Measurements from ENCODE around the gene PIGL.

DNA sequence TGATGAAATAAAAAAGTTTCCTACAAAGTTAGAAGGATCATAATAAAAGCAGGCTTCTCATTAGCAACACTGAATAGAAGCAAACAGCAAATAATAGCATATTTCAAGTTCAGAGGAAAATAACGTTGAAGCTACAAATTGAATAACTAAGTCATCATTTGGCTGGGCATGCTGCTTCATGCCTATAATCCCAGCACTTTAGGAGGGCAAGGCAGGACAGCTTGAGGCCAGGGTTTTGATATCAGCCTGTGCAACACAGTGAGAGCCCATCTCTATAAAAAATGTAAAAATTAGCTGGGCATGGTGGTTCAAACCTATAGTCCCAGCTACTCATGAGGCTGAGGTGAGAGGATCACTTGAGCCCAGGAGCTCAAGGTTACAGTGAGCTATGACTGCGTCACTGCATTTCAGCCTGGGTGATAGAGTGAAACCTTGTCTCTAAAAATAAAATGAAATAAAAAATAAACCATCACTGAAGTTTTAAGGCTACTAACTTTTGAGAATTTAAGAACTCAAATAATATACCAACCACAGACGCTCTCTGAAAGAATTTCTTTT lies 27.1 kb upstream of the PIGL start:
- TF ChIP-seq, protein P1, sequence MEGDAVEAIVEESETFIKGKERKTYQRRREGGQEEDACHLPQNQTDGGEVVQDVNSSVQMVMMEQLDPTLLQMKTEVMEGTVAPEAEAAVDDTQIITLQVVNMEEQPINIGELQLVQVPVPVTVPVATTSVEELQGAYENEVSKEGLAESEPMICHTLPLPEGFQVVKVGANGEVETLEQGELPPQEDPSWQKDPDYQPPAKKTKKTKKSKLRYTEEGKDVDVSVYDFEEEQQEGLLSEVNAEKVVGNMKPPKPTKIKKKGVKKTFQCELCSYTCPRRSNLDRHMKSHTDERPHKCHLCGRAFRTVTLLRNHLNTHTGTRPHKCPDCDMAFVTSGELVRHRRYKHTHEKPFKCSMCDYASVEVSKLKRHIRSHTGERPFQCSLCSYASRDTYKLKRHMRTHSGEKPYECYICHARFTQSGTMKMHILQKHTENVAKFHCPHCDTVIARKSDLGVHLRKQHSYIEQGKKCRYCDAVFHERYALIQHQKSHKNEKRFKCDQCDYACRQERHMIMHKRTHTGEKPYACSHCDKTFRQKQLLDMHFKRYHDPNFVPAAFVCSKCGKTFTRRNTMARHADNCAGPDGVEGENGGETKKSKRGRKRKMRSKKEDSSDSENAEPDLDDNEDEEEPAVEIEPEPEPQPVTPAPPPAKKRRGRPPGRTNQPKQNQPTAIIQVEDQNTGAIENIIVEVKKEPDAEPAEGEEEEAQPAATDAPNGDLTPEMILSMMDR (IDR thresholded peaks at IDR 0.05), result no peak
- TF ChIP-seq EZH2 (IDR thresholded peaks at IDR 0.05; ENCODE audit: borderline replicate concordance, insufficient read depth, low read depth, low read length, poor library complexity, severe bottlenecking), result no peak

Data from B cell (primary cell).